Testis (tissue), 3 donors: ENCODE results near the gene ABCB9. TPM values are rescaled to one million over a fixed set of nuclear protein-coding genes. Genes with fewer than 3 reads are reported as not detected.

Source experiments
- DNase-seq: peaks from one replicate; pipeline ENCODE4 v3.0.0-alpha.2; 2019
- H3K27ac ChIP-seq, 2 donors: fragments of 200-600 bp; sonication (generic); one replicate each; pipeline ENCODE4 v1.5.1; 2019
- H3K27me3 ChIP-seq: fragments of 200-600 bp; sonication (generic); one replicate; pipeline ENCODE4 v1.5.1; 2019
- H3K36me3 ChIP-seq: fragments of 200-600 bp; sonication (generic); one replicate; pipeline ENCODE4 v1.5.1; 2017; ENCODE audit warnings: low read depth; ENCODE audit errors: missing control alignments
- H3K4me1 ChIP-seq: fragments of 200-600 bp; sonication (generic); one replicate; pipeline ENCODE4 v1.5.1; 2019
- H3K4me3 ChIP-seq, 2 donors: fragments of 200-600 bp; sonication (generic); one replicate each; pipeline ENCODE4 v1.5.1; 2017 to 2019
- H3K9me3 ChIP-seq: fragments of 200-600 bp; sonication (generic); one replicate; pipeline ENCODE4 v1.5.1; 2017
- POLR2A ChIP-seq: fragments of 450-650 bp; IDR thresholded peaks from one replicate; pipeline ENCODE4 v1.6.1; 2017; ENCODE audit warnings: antibody characterized with exemption, mild to moderate bottlenecking, moderate library complexity
- whole genome bisulfite sequencing, 2 donors: methylation state at CpG; one replicate each; pipeline ENCODE4 v1.1.5; 2018; 5-methylcytosine and 5-hydroxymethylcytosine counted together
- intact Hi-C: fragments of 100-400 bp; cut with DNase I; formaldehyde crosslinking; loops from one replicate; pipeline ENCODE4 v1.15.1; 2023; ENCODE audit warnings: low total_unique reads
- polyA plus RNA-seq: library from polyadenylated mRNA; stranded (reverse); fragments of 350-450 nt; fragmentation: Illumina TruSeq; extraction: RNeasy Lipid Tissue Mini Kit (QIAGEN cat#74804); gene quantifications from one replicate; pipeline ENCODE4 v1.2.3, GENCODE V29; 2014; ENCODE audit warnings: low read depth, low replicate concordance; ENCODE audit not compliant: insufficient read depth
- total RNA-seq, 2 donors: library from RNA; depleted of rRNA; stranded (reverse); fragments of >200 nt; gene quantifications; one replicate each; pipeline ENCODE4 v1.2.3, GENCODE V29; 2016
- TF ChIP-seq, protein P1 (sequence below), 3 experiments: fragments of 450-650 bp in 2 of 3; fragments of 200-600 bp in 1 of 3; sonication (generic) in 1 of 3; IDR thresholded peaks; one replicate each; pipeline ENCODE4 v1.5.1; 2016 to 2019; ENCODE audit warnings: antibody characterized with exemption in 3 of 3, mild to moderate bottlenecking in 2 of 3, moderate library complexity in 1 of 3

ABCB9 gene
- total and polyA plus RNA-seq, 3 donors from 2014 or later, result 41.6 to 82.8 (median 75.3) TPM

DNA sequence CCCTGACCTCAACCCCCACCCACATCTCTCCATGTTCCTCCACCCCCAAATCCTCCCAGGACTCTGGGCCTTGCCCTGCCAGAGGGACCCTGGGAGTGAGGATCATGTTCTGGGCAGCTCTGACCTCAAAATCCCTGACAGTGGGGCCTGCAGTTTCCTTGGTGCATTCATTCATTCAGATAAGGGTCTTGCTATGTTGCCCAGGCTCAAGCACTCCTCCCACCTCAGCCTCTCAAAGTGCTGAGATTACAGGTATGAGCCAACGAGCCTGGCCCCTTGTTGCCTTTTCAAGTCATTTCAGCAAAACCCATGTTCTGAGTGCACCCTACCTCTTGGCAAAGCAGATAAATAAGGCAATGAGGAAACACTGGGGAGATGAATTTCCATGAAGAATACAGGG is 43.8 kb upstream of the ABCB9 start:
- Histone ChIP-seq H3K9me3 (no peaks in the 10 kb centered on the region), H3K27me3 (no peaks in the 10 kb centered on the region), H3K4me1 (no peaks in the 10 kb centered on the region), H3K27ac (no peak overlapping the region), H3K4me3 (no peak overlapping the region), H3K36me3 (no peaks in the 10 kb centered on the region)
- no peak for DNase-seq
- intact Hi-C loops, result no loop called here
- TF ChIP-seq POLR2A, result no peak
- TF ChIP-seq, protein P1, sequence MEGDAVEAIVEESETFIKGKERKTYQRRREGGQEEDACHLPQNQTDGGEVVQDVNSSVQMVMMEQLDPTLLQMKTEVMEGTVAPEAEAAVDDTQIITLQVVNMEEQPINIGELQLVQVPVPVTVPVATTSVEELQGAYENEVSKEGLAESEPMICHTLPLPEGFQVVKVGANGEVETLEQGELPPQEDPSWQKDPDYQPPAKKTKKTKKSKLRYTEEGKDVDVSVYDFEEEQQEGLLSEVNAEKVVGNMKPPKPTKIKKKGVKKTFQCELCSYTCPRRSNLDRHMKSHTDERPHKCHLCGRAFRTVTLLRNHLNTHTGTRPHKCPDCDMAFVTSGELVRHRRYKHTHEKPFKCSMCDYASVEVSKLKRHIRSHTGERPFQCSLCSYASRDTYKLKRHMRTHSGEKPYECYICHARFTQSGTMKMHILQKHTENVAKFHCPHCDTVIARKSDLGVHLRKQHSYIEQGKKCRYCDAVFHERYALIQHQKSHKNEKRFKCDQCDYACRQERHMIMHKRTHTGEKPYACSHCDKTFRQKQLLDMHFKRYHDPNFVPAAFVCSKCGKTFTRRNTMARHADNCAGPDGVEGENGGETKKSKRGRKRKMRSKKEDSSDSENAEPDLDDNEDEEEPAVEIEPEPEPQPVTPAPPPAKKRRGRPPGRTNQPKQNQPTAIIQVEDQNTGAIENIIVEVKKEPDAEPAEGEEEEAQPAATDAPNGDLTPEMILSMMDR (IDR thresholded peaks at IDR 0.05), result no peak
- 92 to 93% methylated on average over 1 of the region's 1 CpG for WGBS, 2 donors

DNA sequence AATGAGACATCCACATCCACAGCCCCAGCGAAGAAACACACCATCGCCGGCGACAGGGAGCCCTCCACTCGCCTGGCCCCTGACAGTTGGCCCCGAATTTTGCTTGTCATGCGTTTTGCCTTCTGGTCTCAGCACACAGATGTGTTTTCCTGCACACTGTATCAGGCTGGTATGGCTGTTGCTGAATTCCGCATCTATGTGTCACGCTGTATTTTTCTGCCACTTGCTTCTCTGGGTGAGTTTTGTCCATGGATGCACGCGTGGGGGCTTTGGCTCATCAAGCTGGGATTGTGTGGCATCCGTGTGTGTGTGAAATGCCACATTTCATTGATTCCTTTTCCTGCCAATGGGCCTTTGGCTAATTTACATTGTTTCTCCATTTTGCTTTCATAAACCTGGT is 40.7 kb upstream of the ABCB9 start:
- TF ChIP-seq, protein P1 (IDR thresholded peaks at IDR 0.05), result no peak
- TF ChIP-seq POLR2A, result no peak
- no peaks in the 10 kb centered on the region for H3K9me3 ChIP-seq
- DNase-seq, result no peak
- intact Hi-C loops, result no loop called here
- no peak overlapping the region for H3K27ac ChIP-seq
- WGBS, 2 donors, result 82 to 89% methylated on average over 12 of the region's 12 CpGs
- H3K4me1 ChIP-seq, result no peaks in the 10 kb centered on the region
- no peaks in the 10 kb centered on the region for H3K36me3 ChIP-seq
- no peaks in the 10 kb centered on the region for H3K27me3 ChIP-seq
- H3K4me3 ChIP-seq, result no peak overlapping the region

DNA sequence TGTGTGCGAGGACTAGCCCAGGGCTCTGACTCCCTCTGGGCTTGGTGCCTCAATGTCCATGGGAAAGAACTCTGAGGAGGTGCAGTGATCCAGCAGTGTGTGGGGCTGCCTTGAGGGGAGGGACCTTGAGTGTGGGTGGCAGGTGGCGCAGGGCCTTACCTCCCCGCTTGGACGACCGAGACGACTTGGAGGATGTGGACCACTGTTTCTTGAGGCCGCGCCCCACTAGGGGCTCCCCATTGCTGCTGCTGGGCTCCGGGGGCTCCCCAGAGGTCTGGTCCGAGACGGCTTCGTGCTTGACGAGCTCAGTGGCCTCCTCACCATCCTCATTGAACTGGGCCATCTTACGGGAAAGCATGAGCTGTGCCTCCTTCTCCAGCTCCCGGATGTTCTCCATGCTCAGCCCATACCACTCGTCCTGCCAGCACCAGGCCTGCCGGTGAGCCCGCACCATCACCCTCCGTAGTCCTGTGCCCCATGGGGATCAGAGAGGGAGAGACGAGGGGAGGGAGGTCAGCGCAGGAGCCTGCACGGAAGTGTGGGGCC is 38.9 kb upstream of the ABCB9 start:
- no peak for TF ChIP-seq POLR2A
- TF ChIP-seq, protein P1 (IDR thresholded peaks at IDR 0.05), result no peak
- WGBS, 2 donors, result 92 to 93% methylated on average over 12 to 22 of the region's 22 CpGs
- Histone ChIP-seq H3K27me3 (no peaks in the 10 kb centered on the region), H3K27ac (no peak overlapping the region), H3K4me3 (no peak overlapping the region), H3K4me1 (no peaks in the 10 kb centered on the region), H3K9me3 (no peaks in the 10 kb centered on the region), H3K36me3 (no peaks in the 10 kb centered on the region)
- intact Hi-C loops, result no loop called here
- DNase-seq, result no peak

DNA sequence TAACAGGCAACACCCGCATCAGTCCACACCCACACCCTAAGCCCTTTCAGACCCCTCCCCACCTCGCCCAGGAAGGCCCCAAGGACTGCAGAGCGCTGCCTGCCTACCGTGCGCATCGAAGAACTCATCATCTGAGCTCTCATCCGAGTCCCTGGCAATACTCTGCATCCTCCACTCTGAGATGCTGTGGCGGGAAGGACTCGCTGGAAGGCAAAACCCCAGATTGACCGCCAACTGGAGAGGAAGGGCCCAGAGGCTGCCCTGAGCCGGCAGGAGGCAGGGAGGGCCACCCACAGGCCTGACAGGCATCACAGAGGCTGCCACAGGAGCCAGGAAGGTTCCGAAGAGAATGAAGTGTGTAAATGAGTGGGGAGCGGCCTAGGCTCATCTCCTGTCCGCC is 38.0 kb upstream of the ABCB9 start:
- H3K27me3 ChIP-seq, result no peaks in the 10 kb centered on the region
- TF ChIP-seq POLR2A, result no peak
- TF ChIP-seq, protein P1 (IDR thresholded peaks at IDR 0.05), result no peak
- H3K36me3 ChIP-seq, result no peaks in the 10 kb centered on the region
- no peak for DNase-seq
- 83 to 89% methylated on average over 7 to 14 of the region's 14 CpGs for WGBS, 2 donors
- H3K4me3 ChIP-seq, result no peak overlapping the region
- no peaks in the 10 kb centered on the region for H3K4me1 ChIP-seq
- intact Hi-C loops, result no loop called here
- H3K27ac ChIP-seq, result no peak overlapping the region
- H3K9me3 ChIP-seq, result no peaks in the 10 kb centered on the region

DNA sequence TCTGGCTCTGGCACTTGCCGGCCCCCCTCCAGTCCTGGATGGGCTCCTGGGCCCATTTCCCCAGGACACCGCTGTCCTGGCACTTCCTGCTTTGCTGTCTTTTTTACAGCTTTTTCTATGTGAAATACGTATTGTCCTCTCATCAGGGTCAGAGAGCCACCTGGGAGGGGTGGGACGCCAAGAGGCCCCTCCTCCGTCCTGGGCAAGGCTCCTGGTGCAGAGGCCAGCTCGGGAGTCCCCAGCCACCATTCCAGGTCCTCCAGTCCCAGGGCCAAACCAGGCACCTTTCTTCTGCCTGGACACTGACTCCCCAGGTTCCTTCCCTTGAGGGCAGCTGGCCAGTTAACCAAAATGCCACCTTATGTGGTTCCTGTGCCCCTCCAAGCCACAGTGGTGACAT is 37.0 kb upstream of the ABCB9 start:
- WGBS, 2 donors, result 84% methylated on average over 6 of the region's 6 CpGs
- H3K36me3 ChIP-seq, result no peaks in the 10 kb centered on the region

More for the DNA sequence above, 37.0 kb upstream of the ABCB9 start:
- Histone ChIP-seq H3K27me3 (no peaks in the 10 kb centered on the region), H3K9me3 (no peaks in the 10 kb centered on the region), H3K4me1 (no peaks in the 10 kb centered on the region), H3K27ac (no peak overlapping the region), H3K4me3 (no peak overlapping the region)
- intact Hi-C loops, result no loop called here
- no peak for DNase-seq
- TF ChIP-seq POLR2A, result no peak
- TF ChIP-seq, protein P1 (IDR thresholded peaks at IDR 0.05), result no peak
